Testis (tissue), 3 donors: Measurements from ENCODE around the gene TKFC. TPM values are rescaled to one million over a fixed set of nuclear protein-coding genes. Genes with fewer than 3 reads are reported as not detected.
A peak's percentile ranks its signal among the peaks of the same experiment; 100 is the strongest.

Source experiments
- DNase-seq: peaks from one replicate; pipeline ENCODE4 v3.0.0-alpha.2; 2019
- H3K27ac ChIP-seq, 2 donors: fragments of 200-600 bp; sonication (generic); one replicate each; pipeline ENCODE4 v1.5.1; 2019
- H3K27me3 ChIP-seq: fragments of 200-600 bp; sonication (generic); one replicate; pipeline ENCODE4 v1.5.1; 2019
- H3K36me3 ChIP-seq: fragments of 200-600 bp; sonication (generic); one replicate; pipeline ENCODE4 v1.5.1; 2017; ENCODE audit warnings: low read depth; ENCODE audit errors: missing control alignments
- H3K4me1 ChIP-seq: fragments of 200-600 bp; sonication (generic); one replicate; pipeline ENCODE4 v1.5.1; 2019
- H3K4me3 ChIP-seq, 2 donors: fragments of 200-600 bp; sonication (generic); one replicate each; pipeline ENCODE4 v1.5.1; 2017 to 2019
- H3K9me3 ChIP-seq: fragments of 200-600 bp; sonication (generic); one replicate; pipeline ENCODE4 v1.5.1; 2017
- POLR2A ChIP-seq: fragments of 450-650 bp; IDR thresholded peaks from one replicate; pipeline ENCODE4 v1.6.1; 2017; ENCODE audit warnings: antibody characterized with exemption, mild to moderate bottlenecking, moderate library complexity
- WGBS, 2 donors: methylation state at CpG; one replicate each; pipeline ENCODE4 v1.1.5; 2018; 5-methylcytosine and 5-hydroxymethylcytosine counted together
- intact Hi-C: fragments of 100-400 bp; cut with DNase I; formaldehyde crosslinking; loops from one replicate; pipeline ENCODE4 v1.15.1; 2023; ENCODE audit warnings: low total_unique reads
- polyA plus RNA-seq: library from polyadenylated mRNA; stranded (reverse); fragments of 350-450 nt; fragmentation: Illumina TruSeq; extraction: RNeasy Lipid Tissue Mini Kit (QIAGEN cat#74804); gene quantifications from one replicate; pipeline ENCODE4 v1.2.3, GENCODE V29; 2014; ENCODE audit warnings: low read depth, low replicate concordance; ENCODE audit not compliant: insufficient read depth
- total RNA-seq, 2 donors: library from RNA; depleted of rRNA; stranded (reverse); fragments of >200 nt; gene quantifications; one replicate each; pipeline ENCODE4 v1.2.3, GENCODE V29; 2016
- TF ChIP-seq, protein P1 (sequence below), 3 experiments: fragments of 450-650 bp in 2 of 3; fragments of 200-600 bp in 1 of 3; sonication (generic) in 1 of 3; IDR thresholded peaks; one replicate each; pipeline ENCODE4 v1.5.1; 2016 to 2019; ENCODE audit warnings: antibody characterized with exemption in 3 of 3, mild to moderate bottlenecking in 2 of 3, moderate library complexity in 1 of 3

The TKFC gene
- total and polyA plus RNA-seq, 3 donors from 2014 or later, result 90.1 to 159 (median 121) TPM

DNA sequence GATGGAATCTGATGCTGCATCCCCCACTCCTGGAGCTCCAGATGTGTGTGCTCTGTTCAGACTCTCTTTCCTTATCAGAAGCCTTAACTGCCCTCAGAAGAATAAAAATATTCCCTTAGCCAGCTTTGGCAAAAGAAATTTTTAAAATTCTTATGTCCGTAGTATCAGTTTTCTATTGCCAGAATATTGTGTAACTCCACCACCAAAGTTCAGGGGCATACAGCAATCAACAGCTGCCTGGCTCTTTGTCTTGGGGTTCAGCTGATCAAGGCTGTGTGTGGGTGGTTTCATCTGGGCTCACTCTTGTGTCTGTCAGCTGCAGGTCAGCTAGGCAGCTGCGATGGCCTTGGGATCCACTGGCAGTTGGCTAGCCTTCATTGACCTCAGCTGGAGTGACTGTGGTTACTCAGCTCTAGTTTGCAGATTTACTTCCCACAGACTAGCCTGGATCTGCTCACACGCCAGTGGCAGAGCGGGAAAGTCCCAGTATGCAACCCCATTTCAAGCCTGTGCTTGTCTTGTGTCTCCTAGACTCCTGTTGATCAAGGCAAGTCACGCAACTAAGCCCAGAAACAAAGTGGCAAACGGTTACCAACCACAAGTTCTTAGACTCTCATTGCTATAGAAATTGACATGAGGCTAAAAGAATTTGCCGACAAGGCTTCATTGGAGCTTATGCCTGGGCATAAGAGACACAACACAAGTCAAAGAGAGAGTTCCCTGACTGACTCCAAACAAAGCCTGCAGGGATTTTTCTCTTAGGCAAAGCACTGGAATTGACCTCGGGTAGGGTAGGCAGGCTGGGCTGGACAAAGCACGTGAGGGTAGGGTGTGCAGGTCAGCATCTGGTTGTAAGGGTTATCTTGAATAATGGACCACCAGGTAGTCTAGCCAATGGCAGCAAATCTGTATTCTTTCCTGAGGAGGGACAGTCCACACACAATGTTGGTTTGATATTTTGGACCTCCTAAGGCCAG lies 36.6 kb downstream of the TKFC start:
- H3K27ac ChIP-seq, result peak overlapping the region in 1 of 2 donors; percentile 22
- intact Hi-C loops, result no loop called here
- no peaks in the 10 kb centered on the region for H3K27me3 ChIP-seq
- H3K36me3 ChIP-seq, result no peaks in the 10 kb centered on the region
- 47 to 58% methylated on average over 9 of the region's 9 CpGs for WGBS, 2 donors
- H3K4me3 ChIP-seq, result no peak overlapping the region
- no peaks in the 10 kb centered on the region for H3K9me3 ChIP-seq
- DNase-seq, result peak; percentile 83
- TF ChIP-seq, protein P1, sequence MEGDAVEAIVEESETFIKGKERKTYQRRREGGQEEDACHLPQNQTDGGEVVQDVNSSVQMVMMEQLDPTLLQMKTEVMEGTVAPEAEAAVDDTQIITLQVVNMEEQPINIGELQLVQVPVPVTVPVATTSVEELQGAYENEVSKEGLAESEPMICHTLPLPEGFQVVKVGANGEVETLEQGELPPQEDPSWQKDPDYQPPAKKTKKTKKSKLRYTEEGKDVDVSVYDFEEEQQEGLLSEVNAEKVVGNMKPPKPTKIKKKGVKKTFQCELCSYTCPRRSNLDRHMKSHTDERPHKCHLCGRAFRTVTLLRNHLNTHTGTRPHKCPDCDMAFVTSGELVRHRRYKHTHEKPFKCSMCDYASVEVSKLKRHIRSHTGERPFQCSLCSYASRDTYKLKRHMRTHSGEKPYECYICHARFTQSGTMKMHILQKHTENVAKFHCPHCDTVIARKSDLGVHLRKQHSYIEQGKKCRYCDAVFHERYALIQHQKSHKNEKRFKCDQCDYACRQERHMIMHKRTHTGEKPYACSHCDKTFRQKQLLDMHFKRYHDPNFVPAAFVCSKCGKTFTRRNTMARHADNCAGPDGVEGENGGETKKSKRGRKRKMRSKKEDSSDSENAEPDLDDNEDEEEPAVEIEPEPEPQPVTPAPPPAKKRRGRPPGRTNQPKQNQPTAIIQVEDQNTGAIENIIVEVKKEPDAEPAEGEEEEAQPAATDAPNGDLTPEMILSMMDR (IDR thresholded peaks at IDR 0.05), result no peak
- no peak for TF ChIP-seq POLR2A
- H3K4me1 ChIP-seq, result peaks cover 34% of the 10 kb centered on the region

DNA sequence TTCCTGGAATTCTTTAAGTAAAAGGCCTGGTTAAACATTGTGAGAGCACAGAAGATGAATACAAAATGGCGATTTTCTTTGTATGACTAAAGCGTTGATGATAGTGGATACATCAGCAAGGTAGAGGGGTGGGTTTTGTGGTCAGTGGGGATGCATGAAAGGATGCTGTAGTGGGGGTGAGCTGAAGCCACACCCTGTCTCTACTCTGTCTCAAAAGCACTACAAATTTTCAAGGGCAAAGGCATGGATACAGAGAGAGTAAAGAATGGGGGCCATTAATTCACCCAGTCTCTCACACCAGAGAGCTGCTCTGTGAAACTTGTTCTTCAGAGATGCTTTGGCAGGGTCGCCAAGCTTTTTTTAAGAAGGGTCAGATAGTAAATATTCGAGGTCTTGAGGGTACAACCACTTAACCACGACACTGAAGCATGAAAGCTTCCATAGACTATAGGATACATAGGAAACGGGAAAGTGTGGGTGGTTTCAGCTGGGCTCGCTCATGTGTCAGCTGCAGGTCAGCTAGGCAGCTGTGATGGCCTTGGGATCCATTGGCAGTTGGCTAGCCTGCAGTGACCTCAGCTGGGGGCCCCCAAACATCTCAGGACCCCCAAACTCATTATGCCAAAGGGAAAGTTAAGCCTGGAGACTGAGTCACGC lies 37.4 kb downstream of the TKFC start:
- no peaks in the 10 kb centered on the region for H3K27me3 ChIP-seq
- no peaks in the 10 kb centered on the region for H3K36me3 ChIP-seq
- no peaks in the 10 kb centered on the region for H3K9me3 ChIP-seq
- DNase-seq, result no peak
- WGBS, 2 donors, result 82 to 88% methylated on average over 8 of the region's 8 CpGs
- TF ChIP-seq, protein P1 (IDR thresholded peaks at IDR 0.05), result no peak
- TF ChIP-seq POLR2A, result no peak
- H3K4me3 ChIP-seq, result no peak overlapping the region
- intact Hi-C loops, result no loop called here
- peak overlapping the region in 1 of 2 donors; percentile 22 for H3K27ac ChIP-seq
- peaks cover 34% of the 10 kb centered on the region for H3K4me1 ChIP-seq

DNA sequence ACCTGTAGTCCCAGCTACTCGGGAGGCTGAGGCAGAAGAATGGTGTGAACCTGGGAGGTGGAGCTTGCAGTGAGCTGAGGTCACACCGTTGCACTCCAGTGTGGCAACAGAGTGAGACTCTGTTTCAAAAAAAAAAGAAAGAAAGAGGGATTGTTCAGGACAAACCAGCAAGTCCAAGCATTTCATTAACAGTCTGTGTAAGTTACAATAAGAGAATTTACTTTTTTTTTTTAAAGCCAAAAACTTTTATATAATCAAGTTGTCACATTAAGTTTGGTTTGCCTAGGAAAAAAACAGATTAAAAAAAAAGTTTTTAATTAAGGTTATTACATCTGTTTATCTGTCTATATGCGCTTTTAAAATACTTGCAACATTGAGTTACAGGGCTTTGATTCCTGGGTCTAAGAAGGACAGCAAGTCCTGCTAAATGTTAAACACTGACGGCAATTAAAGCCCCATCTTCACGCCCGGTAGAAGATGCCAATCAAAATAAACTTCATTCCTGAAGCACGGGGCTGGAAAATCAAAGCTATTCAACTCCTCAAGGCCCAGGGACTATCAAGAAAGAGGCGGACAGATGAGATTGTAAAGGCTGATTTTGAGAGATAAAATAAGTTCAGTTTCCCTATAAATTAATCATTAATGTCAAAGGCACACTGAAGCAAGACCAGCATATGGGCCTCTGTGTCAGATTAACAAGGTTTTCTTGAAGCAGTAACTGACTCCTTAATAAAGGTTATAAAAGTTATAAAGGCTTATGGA lies 39.8 kb downstream of the TKFC start:
- 86 to 92% methylated on average over 8 of the region's 8 CpGs for WGBS, 2 donors
- no peak overlapping the region for H3K27ac ChIP-seq
- intact Hi-C loops, result no loop called here

DNA sequence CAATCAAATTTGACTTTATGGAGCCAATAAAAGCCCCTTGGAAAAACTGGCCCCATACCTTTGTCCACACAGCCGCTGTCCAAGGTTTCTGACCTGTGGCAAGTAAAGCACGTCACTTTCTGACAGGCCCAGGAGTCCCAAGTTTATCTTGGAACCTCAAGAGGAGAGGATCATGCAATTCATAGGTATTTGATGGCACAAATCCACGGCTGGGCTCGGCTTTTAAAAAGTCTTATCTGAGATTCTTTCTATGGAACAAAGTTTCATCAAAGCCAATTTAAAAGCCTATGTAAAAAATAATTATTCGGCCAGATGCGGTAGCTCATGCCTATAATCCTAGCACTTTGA lies 42.7 kb downstream of the TKFC start:
- WGBS, 2 donors, result 83 to 91% methylated on average over 6 of the region's 6 CpGs
- H3K9me3 ChIP-seq, result no peaks in the 10 kb centered on the region
- no peak overlapping the region for H3K27ac ChIP-seq
- no peaks in the 10 kb centered on the region for H3K36me3 ChIP-seq
- no peak for TF ChIP-seq POLR2A
- TF ChIP-seq, protein P1 (IDR thresholded peaks at IDR 0.05), result no peak
- peaks cover 2% of the 10 kb centered on the region for H3K4me1 ChIP-seq
- no peak overlapping the region for H3K4me3 ChIP-seq
- no peak for DNase-seq
- intact Hi-C loops, result no loop called here
- no peaks in the 10 kb centered on the region for H3K27me3 ChIP-seq

More for the DNA sequence above, 39.8 kb downstream of the TKFC start:
- TF ChIP-seq POLR2A, result no peak
- TF ChIP-seq, protein P1 (IDR thresholded peaks at IDR 0.05), result no peak
- H3K4me3 ChIP-seq, result no peak overlapping the region
- H3K4me1 ChIP-seq, result peaks cover 27% of the 10 kb centered on the region
- H3K27me3 ChIP-seq, result no peaks in the 10 kb centered on the region
- H3K36me3 ChIP-seq, result no peaks in the 10 kb centered on the region
- no peaks in the 10 kb centered on the region for H3K9me3 ChIP-seq
- DNase-seq, result no peak
